ENCODE results near the gene COMTD1.

The COMTD1 gene

GRCh38 chr10:75246506-75246905, 10.7 kb upstream of the COMTD1 start:
- Histone ChIP-seq H3K4me3 (ENCODE audit: low read length) (no peak overlapping the region), H3K79me2 (ENCODE audit: control insufficient read depth, low read length) (no peaks in the 10 kb centered on the region), H3K9me3 (ENCODE audit: control insufficient read depth, insufficient read depth, low read length) (no peaks in the 10 kb centered on the region), H3F3A (ENCODE audit: control insufficient read depth, insufficient read depth) (no peaks in the 10 kb centered on the region), H3K4me2 (ENCODE audit: low read length) (no peak overlapping the region), H4K20me1 (ENCODE audit: control insufficient read depth, insufficient read depth, low read depth, low read length) (no peaks in the 10 kb centered on the region), H3K27ac (ENCODE audit: low read depth, low read length) (no peak overlapping the region), H3K9me2 (replicated peaks; ENCODE audit: control insufficient read depth, low read length) (no peaks in the 10 kb centered on the region), H3K4me1 (ENCODE audit: control insufficient read depth, low read length) (no peaks in the 10 kb centered on the region), H3K36me3 (ENCODE audit: control insufficient read depth, low read length) (no peaks in the 10 kb centered on the region), H3K27me3 (ENCODE audit: control insufficient read depth, low read length) (no peaks in the 10 kb centered on the region)
- TF ChIP-seq CTCF (IDR thresholded peaks at IDR 0.05; ENCODE audit: low read depth, low read length, poor library complexity, severe bottlenecking) (no peak), EZH2phosphoT487 (IDR thresholded peaks at IDR 0.05; ENCODE audit: borderline replicate concordance, low read length) (no peak)

- Histone ChIP-seq H3K27me3 (ENCODE audit: control insufficient read depth, low read length) (no peaks in the 10 kb centered on the region), H3K36me3 (ENCODE audit: control insufficient read depth, low read length) (no peaks in the 10 kb centered on the region), H3K4me1 (ENCODE audit: control insufficient read depth, low read length) (no peaks in the 10 kb centered on the region), H4K20me1 (ENCODE audit: control insufficient read depth, insufficient read depth, low read depth, low read length) (no peaks in the 10 kb centered on the region), H3F3A (ENCODE audit: control insufficient read depth, insufficient read depth) (no peaks in the 10 kb centered on the region), H3K4me2 (ENCODE audit: low read length) (no peak overlapping the region), H3K4me3 (ENCODE audit: low read length) (no peak overlapping the region), H3K9me2 (replicated peaks; ENCODE audit: control insufficient read depth, low read length) (no peaks in the 10 kb centered on the region), H3K79me2 (ENCODE audit: control insufficient read depth, low read length) (no peaks in the 10 kb centered on the region), H3K9me3 (ENCODE audit: control insufficient read depth, insufficient read depth, low read length) (no peaks in the 10 kb centered on the region), H3K27ac (ENCODE audit: low read depth, low read length) (no peak overlapping the region)
- TF ChIP-seq EZH2phosphoT487 (IDR thresholded peaks at IDR 0.05; ENCODE audit: borderline replicate concordance, low read length): no peak
- TF ChIP-seq CTCF (IDR thresholded peaks at IDR 0.05; ENCODE audit: low read depth, low read length, poor library complexity, severe bottlenecking): no peak
Observed at GRCh38 chr10:75245354-75246250, 9.8 kb upstream of the COMTD1 start.

GRCh38 chr10:75244487-75245353, 9.0 kb upstream of the COMTD1 start:
- Histone ChIP-seq H3F3A (ENCODE audit: control insufficient read depth, insufficient read depth) (no peaks in the 10 kb centered on the region), H3K4me2 (ENCODE audit: low read length) (no peak overlapping the region), H3K4me1 (ENCODE audit: control insufficient read depth, low read length) (no peaks in the 10 kb centered on the region), H3K27me3 (ENCODE audit: control insufficient read depth, low read length) (no peaks in the 10 kb centered on the region), H3K9me2 (replicated peaks; ENCODE audit: control insufficient read depth, low read length) (no peaks in the 10 kb centered on the region), H3K79me2 (ENCODE audit: control insufficient read depth, low read length) (no peaks in the 10 kb centered on the region), H3K4me3 (ENCODE audit: low read length) (no peak overlapping the region), H4K20me1 (ENCODE audit: control insufficient read depth, insufficient read depth, low read depth, low read length) (no peaks in the 10 kb centered on the region), H3K36me3 (ENCODE audit: control insufficient read depth, low read length) (no peaks in the 10 kb centered on the region), H3K27ac (ENCODE audit: low read depth, low read length) (no peak overlapping the region), H3K9me3 (ENCODE audit: control insufficient read depth, insufficient read depth, low read length) (no peaks in the 10 kb centered on the region)
- TF ChIP-seq CTCF (IDR thresholded peaks at IDR 0.05; ENCODE audit: low read depth, low read length, poor library complexity, severe bottlenecking): no peak
- TF ChIP-seq EZH2phosphoT487 (IDR thresholded peaks at IDR 0.05; ENCODE audit: borderline replicate concordance, low read length): no peak

Data from DOHH2 (cell line).